ENCODE results near the gene CTDSPL.
A peak's percentile ranks its signal among the peaks of the same experiment; 100 is the strongest.

The CTDSPL gene

DNA sequence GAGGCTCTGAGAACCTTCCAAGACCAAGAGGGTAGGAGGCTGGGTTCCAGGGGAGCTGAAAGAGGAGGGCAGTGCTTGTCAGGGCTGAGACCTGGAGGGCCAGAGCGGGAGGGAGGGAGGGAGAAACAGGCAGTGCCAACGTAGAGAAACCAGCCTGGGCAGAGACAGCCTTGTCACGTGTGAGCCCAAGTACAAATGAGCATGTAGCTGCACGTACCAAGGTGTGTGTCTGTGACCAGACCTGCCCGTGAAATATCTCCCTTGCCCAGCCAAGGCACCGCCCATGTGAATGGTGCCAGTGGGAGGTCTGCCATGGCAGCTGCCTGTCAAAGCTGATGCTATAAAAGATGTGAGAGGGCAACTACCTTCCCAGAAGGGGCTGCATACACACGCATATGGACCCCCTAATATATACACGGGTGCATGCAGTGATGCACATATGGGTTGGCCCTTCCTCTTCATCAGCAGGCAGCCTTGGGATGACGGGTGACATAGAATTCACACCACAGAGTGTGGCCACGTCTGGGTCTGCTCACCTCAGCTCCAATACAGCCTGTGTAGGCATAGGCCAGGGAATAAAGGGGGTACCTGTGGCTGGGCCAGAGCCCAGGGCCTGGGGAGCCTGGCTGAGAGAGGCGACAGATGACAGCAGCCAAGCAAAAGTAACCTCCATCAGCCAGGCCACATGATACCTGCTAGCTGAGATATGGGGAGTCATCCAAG lies 7.8 kb upstream of the CTDSPL start:
- no peak for DNase-seq

DNA sequence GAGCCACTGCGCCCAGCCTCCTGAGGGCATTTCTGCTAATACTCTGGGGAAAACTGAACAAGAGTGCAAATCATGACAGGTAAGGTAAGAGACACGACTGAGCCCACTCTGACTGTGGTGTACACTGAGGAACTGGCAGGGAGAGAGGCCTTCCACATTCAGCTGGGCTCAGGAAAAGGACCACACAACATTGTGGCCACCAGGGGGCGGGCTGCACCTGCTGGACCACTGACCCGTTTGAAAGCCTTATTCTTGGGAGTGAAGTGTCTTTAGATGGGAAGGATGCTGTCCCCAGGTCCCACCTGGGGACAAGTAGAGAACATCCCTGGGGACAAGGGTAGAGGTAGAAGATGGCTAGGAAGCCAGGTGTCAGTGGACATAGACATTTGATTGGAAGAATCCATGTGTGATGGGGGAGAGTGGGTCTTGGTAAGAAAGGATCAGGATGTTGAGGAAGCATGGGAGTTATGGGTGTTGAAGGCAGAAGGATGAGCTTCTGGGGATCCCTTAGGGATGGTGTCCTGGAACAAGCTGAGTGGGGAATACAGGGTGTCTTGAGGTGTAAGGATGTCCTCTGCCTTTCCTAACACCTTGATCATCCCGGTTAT lies 6.2 kb upstream of the CTDSPL start:
- DNase-seq, result peak; percentile 88

DNA sequence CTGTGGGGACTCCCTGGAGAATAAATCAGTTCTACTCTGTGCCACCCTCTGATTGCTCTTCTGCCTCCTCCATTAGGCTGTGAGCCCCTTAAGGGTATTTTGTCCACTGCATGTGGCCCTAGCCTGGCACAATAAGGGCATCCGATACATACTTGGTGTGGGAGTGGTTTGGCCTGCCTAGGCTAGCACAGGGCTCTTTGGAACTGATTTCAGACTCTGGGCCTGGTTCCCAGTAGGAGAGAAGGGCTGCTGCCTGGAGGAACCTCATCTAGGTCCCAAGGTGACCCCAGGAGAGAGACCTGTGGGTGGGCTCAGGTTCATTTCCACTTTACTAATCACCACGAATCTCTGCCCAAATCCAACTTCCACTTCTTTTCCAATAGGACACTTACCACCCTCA lies 5.3 kb upstream of the CTDSPL start:
- no peak for DNase-seq

DNA sequence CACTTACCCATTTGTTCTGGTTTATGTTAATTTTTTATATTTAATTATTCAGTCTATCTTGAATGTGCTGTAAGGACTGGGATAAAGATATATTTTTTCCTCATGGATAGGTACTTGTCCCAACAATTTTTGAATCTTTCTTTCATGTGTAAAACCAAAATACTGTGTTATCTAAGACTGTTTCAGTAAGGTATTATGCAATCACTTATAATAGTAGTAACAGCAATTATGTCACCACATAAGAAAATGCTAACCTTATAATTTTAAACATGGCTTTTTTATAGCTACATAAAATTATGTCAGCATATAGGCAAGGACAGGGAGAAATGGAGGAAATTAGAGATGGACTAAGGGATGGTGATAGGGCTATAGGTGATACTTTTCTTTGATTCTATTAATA lies 2.9 kb upstream of the CTDSPL start:
- no peak for DNase-seq

DNA sequence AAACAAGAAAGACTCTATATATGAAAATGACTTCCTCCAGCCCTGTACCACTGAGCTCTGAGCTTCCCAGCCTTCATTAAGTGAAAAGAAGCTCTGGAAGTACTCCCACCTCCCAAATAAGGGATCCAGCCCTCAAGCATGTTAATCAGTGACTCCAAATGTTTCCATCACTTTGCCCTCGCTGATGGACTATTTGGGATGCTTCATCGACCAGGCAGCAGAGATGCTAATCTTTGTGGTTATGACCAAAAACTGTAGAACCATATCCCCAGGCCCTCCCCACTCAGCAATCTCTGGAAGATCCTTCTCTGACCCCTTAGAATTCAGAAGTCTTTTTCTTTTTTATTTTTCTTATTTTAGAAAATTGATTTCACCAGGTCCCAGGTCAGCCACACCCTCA lies 2.3 kb upstream of the CTDSPL start:
- no peak for DNase-seq

DNA sequence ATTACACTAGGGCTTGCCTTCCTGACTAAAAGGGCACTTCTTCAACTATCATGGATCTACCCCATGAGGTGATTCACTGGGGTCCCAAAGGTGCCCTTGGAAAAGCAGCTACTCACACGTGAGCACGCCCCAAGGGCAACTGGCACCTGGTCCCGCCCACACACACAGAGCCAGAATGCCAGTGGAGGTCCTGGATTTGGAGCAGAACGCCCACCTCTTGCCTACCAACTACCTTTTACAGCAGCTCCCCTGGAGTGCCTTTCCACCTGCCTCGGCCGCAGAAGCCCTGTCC lies 1.8 kb upstream of the CTDSPL start:
- no peak for DNase-seq

DNA sequence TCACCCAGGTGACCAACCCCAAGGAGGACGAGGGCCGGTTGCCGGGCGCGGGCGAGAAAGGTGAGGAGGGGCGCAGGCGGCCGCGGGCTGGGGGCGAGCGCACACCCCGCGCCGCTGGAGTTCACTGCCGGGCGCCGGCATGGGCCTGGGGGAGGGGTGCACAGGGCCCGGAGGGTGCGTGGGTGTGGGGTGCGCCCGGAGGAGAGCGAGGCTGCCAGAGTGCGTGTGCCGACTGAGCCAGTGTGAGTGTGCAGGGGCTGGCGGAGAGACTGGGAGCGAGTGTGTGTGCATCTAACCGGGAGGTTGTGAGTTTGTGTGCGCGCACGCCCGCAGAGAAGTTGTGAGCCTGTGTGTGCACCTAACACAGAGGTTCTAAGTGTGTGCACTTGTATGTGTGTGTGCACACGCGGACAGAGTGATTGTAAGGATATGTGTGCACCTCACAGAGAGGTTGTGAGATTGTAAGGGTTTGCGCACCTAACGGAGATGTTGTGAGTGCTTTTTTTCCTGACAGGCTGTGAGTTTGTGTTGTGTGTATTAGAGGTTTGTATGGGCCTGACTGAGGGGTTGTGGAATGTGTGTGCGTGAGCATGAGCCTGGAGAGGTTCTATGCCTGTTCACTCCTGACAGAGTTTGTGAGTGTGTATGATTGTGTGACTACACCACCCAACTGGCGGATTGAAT lies 681 bp downstream of the CTDSPL start:
- DNase-seq, result peak; percentile 65

DNA sequence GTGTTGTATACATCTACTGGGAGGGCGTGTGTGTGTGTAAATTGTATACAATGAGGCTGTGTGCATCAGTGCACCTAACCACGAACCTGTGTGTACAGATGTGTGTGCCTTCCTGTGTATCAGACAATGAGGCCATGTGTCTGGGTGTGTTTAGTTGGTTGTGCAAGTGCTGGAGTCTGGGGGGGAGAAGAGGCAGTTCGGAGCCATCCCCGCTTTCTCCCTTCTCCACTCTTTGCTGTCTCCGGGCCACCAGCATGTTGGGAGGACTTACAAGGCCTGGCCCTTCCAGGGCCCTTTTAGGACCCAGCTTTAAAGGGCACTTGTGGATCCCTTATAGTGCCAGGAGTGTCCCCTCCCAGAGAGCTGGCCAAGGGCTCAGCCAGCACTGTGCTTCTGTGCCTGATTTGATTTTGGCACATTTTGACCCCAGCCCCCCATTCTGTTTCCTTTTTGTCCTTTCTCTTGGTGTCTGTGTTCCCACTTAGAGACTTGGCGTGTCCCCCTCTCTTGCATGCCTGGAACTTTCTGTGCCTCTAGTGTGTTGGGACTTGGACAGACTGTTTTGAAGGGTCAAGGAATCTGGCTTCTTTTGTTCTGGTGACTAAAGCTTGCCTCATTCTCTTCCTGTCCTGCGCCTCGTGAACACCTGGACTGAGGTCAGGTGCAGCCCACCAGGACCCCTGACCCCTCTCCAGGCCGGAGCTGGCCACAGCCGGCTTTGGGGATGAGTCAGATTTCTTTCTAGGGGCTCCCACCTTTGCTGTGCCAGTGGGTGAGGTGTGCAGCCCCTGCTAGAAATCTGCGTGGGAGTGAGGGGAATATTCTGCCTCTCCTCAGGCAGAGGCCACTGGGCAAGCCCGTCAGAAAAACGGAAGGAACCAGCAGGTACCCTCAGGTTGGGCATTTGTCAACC lies 1.5 kb downstream of the CTDSPL start:
- peak; percentile 50 for DNase-seq

DNA sequence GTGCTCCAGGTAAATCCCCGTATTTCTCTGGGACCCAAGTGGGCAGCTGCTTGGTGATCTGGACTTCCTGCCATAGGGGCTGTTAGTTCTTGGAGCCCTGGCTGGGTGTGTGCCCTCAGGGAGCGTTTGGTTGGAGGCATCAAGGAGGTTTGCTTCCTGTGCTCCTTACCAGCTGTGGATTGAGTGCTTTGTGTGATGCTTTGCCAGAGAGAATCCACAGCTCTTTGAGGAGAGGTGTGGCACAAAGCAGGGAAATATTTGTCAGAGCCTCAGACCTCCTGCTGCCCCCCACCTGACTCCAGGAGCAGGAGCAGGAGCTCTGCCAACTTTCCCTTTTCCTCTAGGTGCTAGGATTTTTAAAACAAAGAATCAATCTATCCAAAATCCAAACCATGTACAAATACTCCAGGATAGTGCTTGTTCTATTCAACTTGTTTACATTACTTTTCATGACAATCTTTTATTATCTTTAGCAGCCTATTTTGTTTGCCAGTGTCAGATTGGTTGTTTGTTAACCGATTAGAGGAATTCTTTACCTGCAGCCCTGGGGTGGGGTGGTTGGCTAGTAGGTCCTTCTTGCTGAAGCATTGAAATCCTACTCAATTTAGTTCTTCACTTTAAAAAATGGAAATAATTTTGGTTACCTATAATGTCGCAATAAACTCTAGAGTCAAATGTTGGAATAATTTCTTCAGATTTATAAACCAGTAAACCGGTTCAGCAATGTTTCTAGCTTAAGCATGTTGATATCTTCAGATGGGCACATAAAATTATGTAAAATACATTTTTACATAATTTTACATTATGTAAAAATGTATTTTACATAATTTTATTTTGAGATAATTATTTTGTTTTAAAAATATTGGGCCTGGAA lies 2.5 kb downstream of the CTDSPL start:
- no peak for DNase-seq

DNA sequence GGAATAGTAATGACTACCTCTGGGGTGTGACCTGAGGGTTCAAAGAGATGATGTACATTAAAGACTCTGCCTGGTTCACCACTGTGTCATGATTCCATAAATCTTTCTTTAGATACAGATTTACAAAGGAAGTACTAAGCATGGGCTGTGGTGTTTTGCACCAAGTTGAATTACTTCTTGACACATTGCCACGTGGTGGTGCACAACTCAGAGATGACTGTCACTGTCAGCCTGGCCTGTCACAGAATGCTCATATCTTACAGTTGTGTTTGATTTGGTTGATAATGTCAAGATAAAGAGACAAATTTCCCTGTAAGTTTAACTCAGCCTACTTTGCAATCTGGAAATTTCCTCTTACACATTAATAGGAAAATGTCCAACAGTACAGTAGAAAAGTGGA lies 3.2 kb downstream of the CTDSPL start:
- no peak for DNase-seq

DNA sequence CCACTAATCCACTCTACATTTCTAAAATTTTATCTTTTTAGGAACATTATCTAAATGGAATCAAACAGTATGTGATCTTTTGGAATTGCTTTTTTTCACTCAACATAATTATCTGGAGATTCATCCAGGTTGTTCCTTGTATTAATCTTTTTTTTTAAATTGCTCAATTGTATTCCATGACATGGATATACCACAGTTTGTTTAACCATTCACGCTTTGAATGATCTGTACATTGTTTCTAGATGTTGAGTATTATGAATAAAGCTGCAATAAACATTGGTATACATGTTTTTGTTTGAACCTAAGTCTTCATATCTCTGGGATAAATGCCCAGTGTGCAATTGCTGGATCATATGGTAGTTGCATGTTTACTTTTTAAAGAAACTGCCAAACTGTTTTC lies 5.5 kb downstream of the CTDSPL start:
- no peak for DNase-seq

DNA sequence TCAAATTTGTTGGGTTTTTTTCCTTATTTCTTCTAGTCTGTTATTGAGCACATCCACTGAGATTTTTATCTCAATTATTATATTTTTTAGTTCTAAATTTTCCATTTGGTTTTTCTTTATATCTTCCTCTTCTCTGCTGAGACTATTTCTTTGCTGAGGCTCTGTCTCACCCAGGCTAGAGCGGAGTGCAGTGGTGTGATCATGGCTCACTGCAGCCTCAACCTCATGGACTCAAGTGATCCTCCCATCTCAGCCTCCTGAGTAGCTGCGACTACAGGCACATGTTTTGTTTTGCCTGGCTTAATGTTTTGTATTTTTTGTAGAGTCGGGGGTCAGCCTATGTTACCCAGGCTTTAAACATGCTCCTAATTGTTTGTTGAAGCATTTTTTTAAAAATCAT lies 10.2 kb downstream of the CTDSPL start:
- DNase-seq, result no peak

DNA sequence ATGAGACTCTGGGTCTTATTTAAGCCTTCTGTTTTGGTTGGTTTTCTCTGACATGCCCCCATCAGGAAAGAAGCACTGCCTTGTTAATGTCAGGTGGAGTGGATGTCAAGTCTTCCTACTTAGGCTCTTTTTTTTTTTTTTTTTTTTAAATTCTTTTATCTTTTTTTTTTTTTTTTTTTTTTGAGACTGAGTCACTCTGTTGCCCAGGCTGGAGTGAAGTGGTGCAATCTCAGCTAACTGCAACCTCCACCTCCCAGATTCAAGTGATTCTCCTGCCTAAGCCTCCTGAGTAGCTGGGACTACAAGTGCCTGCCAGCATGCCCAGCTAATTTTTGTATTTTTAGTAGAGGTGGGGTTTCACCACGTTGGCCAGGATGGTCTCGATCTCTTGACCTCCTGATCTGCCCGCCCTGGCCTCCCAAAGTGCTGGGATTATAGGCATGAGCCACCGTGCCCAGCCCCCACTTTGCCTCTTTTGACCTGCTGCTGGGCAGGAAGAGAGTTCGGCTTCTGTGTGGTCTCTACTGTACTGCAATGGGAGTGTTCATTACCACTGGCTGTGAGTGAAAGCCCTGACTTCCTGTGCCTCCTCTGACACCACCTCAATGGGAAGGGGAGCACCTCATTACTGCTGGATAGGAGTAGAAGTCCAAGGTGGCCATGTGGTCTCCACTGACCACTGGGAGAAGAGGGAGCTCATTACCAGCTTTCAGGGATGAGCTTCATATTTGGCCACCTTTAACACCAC lies 10.9 kb downstream of the CTDSPL start:
- no peak for DNase-seq

DNA sequence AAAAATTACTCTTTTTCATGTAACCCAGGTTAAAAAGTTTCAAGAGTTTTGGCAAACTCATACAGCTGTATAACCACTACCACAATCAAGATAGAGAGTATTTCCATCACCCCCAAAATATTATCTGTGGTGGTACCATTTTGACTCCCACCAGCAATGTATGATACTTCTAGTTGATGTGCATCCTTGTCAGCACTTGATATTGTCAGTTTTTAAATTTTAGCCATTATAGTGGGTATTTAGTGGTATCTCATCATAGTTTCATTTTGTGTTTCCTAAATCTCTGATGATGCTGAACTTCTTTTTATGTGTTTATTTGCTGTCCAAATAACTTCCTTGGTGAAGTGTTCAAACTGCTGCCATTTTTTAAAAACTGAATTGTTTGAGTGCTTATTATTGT lies 14.6 kb downstream of the CTDSPL start:
- no peak for DNase-seq

DNA sequence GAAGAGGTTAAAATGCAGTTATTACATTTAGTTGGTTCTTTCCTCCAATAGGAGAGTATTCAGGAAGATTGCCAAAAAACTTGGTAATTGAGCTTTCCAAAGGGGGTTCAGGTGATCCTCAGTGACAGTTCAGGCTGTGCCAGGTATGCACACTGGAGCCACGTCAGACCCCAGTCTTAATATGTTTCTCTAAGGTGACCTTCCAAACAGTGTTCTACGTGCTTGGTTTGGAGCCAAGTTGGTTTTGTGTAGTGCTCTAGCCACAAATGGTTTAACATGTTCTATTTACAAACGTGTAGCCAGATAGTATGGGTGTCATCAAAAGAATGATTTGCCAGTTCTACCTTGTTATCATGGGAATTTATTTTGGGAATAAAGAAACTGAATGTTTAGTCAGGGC lies 21.0 kb downstream of the CTDSPL start:
- DNase-seq, result no peak

DNA sequence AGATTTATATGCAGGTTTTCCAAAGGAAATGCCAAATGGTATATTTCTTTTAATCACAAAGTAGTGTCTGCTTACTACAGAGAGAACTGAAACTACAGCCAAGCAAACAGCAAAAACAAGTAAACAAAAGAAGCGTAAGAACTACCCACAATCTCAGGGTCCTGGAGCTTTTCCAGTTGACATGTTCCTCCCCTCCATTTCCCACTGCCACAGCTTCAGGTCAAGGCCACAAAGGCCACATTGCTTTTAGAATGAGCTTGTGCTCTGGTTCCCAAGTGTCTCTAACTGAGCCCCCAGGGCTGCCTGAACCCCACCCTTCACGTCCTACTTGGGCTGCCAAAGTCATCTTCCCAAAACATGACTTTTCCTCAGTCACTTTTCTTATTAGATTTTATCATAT lies 24.1 kb downstream of the CTDSPL start:
- no peak for DNase-seq

DNA sequence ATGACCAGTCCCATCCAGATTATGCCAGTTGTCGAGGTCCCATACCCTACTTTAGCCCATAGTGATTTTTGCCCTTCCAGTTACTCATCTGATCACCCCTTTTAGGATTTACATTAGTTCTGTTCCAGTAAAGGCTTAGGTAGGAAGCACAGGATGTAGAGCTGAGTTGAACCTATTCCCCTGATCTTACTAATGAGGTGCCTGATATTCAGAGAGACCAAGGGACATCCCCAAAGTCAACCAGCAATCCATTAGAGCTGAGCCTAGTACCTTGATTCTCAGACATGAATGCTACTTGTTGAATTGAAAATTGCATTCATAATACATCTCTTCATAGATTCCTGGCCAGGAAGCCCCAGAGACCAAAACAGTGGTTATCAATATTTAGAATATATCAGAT lies 24.7 kb downstream of the CTDSPL start:
- DNase-seq, result no peak

DNA sequence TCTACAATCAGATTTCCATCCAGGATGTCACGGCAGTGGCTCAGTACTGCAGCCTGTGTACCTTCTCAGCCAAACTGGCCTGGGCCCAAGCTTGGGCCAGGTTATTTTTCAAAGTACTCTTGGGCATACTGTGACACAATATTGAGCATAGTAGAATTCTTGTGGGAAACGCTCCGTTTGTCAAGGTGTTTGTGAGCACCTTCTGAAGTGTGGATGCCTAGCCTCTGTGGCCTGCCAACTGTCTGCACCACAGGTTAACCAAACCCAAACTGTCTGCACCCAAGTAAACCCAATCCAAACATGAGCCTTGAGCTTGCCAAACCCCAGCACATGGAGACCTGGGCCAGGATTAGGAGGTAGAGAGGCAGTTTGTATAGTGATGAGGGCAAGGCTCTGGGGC lies 25.4 kb downstream of the CTDSPL start:
- DNase-seq, result no peak

DNA sequence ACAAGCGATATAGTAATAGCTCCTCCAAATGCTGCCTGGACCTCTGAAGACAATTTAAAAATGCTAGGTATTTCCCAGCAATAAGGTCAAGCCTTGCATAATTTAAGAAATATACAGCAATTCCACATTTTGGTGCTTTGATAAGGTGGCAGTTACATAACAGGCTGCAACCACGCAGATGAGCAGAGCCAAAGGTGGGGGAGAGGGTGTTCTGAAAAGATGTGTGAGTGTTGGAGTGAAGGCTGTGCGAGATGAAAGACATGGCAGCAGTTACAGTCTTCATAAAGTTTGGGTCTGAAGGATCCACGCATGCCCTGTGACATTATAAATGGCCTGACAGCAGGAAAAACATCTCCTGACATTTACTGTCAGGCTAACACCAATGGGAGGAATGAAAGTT lies 26.1 kb downstream of the CTDSPL start:
- DNase-seq, result no peak

DNA sequence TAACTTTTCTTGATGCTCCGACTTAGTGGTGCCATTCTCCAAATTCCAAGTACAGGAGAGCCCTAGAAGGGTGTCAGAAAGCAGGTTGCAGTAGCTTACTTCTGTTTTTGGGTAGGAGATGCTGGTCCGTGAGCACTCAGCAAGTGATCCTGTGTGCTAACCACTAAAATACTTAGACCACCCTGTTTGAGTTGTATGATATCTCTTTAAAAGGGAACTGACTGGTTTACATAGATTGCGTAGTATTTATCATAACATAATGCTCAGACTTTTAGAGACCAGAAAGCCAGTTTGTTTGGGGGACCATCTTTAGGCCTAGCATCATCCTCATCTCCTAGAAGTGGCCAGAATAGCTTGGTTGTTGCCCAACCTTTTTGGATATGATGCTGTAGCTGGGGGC lies 26.7 kb downstream of the CTDSPL start:
- no peak for DNase-seq

DNA sequence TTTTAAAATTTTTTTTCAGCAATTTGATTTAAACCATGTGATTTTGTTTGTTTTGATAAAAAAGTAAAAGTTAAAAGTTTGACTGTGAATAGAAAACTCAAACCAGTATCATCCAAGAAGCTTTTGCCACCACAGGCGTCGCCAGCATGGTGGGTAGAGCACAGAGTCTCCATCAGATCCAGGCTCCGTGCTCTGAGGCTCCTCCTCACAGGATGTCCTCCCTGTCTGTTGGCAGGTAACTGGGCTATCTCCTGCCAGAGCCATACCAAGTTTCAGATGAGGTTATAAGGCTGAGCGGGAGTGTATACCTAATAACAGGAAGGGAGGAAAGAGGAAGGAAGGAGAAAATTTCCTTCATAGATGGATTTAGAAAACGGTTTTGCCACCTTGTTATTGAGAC lies 28.8 kb downstream of the CTDSPL start:
- no peak for DNase-seq

DNA sequence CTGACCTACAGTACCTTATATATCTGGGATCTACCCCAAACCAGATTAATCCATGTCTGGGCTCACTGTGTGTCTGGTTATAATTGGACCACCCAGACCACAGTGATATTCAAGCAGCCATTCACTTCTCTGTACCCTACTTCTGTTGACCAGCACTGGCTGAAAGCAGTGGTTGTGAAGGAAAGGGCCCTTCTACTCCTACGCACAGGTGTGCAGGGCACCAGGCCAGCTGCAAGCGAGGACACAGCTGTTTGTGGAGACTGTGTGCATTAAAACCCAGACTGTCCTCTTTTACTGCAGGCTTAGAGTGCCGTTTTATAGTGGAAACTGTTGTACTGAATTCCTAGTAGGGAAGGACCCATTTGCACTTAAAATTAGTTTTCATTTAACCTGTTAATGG lies 29.5 kb downstream of the CTDSPL start:
- peak; percentile 57 for DNase-seq

Measured in right hindlimb (tissue), 1 donor.